GM18907 (cell line): ENCODE results near the gene PRR19.

Source experiments
- ATAC-seq: cut with Tn5 transposase; IDR thresholded peaks from one replicate; pipeline ENCODE4 v1.9.1; 2021; ENCODE audit warnings: mild to moderate bottlenecking, moderate library complexity; ENCODE audit not compliant: unreplicated experiment

PRR19 gene

GRCh38 chr19:42281827-42282762 is 19.8 kb upstream of the PRR19 start:
- ATAC-seq: no peak

- ATAC-seq: no peak
Observed at GRCh38 chr19:42282819-42283187, 19.1 kb upstream of the PRR19 start.

- peak; percentile 48 for ATAC-seq
Observed at GRCh38 chr19:42283188-42284065, 18.5 kb upstream of the PRR19 start.

- ATAC-seq: peak; percentile 29
Observed at GRCh38 chr19:42284066-42284501, 17.8 kb upstream of the PRR19 start.

GRCh38 chr19:42284591-42285341 is 17.2 kb upstream of the PRR19 start:
- no peak for ATAC-seq

- ATAC-seq: no peak
Observed at GRCh38 chr19:42285541-42285941, 16.4 kb upstream of the PRR19 start.

GRCh38 chr19:42285988-42286348 is 16.0 kb upstream of the PRR19 start:
- ATAC-seq: no peak

GRCh38 chr19:42286349-42287016 is 15.4 kb upstream of the PRR19 start:
- no peak for ATAC-seq

GRCh38 chr19:42287017-42287826 is 14.7 kb upstream of the PRR19 start:
- no peak for ATAC-seq

GRCh38 chr19:42287827-42288107 is 14.2 kb upstream of the PRR19 start:
- ATAC-seq: no peak

- ATAC-seq: no peak
Observed at GRCh38 chr19:42288387-42288786, 13.5 kb upstream of the PRR19 start.

GRCh38 chr19:42288881-42289555 is 12.9 kb upstream of the PRR19 start:
- no peak for ATAC-seq

GRCh38 chr19:42289556-42290041 is 12.3 kb upstream of the PRR19 start:
- ATAC-seq: no peak

GRCh38 chr19:42290136-42290522 is 11.8 kb upstream of the PRR19 start:
- ATAC-seq: no peak

- no peak for ATAC-seq
Observed at GRCh38 chr19:42290523-42291434, 11.2 kb upstream of the PRR19 start.

GRCh38 chr19:42291435-42291810 is 10.5 kb upstream of the PRR19 start:
- no peak for ATAC-seq

GRCh38 chr19:42292042-42292960 is 9.6 kb upstream of the PRR19 start:
- ATAC-seq: no peak
